Osteocyte (in vitro differentiated cells): ENCODE data around the gene NXT1. TPM values are rescaled to one million over a fixed set of nuclear protein-coding genes. Genes with fewer than 3 reads are reported as not detected.
A peak's percentile ranks its signal among the peaks of the same experiment; 100 is the strongest.

ENCODE experiments used
- DNase-seq: peaks from one replicate; pipeline ENCODE4 v3.0.0; 2021; ENCODE audit warnings: mixed read lengths; ENCODE audit not compliant: unreplicated experiment; ENCODE audit errors: extremely low spot score
- H3K27ac Mint-ChIP-seq: one replicate; pipeline ENCODE4 v1.8.0; 2021; ENCODE audit warnings: mild to moderate bottlenecking, mixed read lengths; ENCODE audit not compliant: unreplicated experiment
- H3K27me3 Mint-ChIP-seq: one replicate; pipeline ENCODE4 v1.8.0; 2021; ENCODE audit warnings: mixed read lengths; ENCODE audit not compliant: unreplicated experiment
- H3K36me3 Mint-ChIP-seq: one replicate; pipeline ENCODE4 v1.8.0; 2021; ENCODE audit warnings: mixed read lengths; ENCODE audit not compliant: unreplicated experiment
- H3K4me1 Mint-ChIP-seq: one replicate; pipeline ENCODE4 v1.8.0; 2021; ENCODE audit warnings: mixed read lengths; ENCODE audit not compliant: unreplicated experiment
- H3K4me3 Mint-ChIP-seq: one replicate; pipeline ENCODE4 v1.8.0; 2021; ENCODE audit warnings: mild to moderate bottlenecking, moderate library complexity, mixed read lengths; ENCODE audit not compliant: unreplicated experiment
- H3K9me3 Mint-ChIP-seq: one replicate; pipeline ENCODE4 v1.8.0; 2021; ENCODE audit warnings: mixed read lengths; ENCODE audit not compliant: unreplicated experiment
- CTCF ChIP-seq: fragments of 200-600 bp; sonication (generic); IDR thresholded peaks from 2 replicates; pipeline ENCODE4 v1.5.0; 2021; ENCODE audit warnings: antibody characterized with exemption, mild to moderate bottlenecking, moderate library complexity
- total RNA-seq: library from RNA; stranded (reverse); gene quantifications from 2 replicates; pipeline ENCODE4 v1.2.1, GENCODE V29; 2021

Gene NXT1
- total RNA-seq, 1 donor from 2014 or later = 12.4 TPM

- peak; percentile 100 for DNase-seq
- TF ChIP-seq CTCF = no peak
- Mint-ChIP-seq H3K9me3 (no peaks in the 10 kb centered on the region), H3K36me3 (peaks cover 19% of the 10 kb centered on the region), H3K27ac (peak within 1 kb of the TSS; percentile 98), H3K27me3 (no peaks in the 10 kb centered on the region), H3K4me1 (peaks cover 57% of the 10 kb centered on the region), H3K4me3 (peak within 1 kb of the TSS; percentile 95)
These were observed 11.1 kb downstream of the NXT1 start, which contains the start of gene GZF1 for GRCh38 chr20:23361476-23362391. GZF1 (plus strand) TSS chr20:23362182; CDS start chr20:23364384, 2,202 bp downstream.

- TF ChIP-seq CTCF = no peak
- Mint-ChIP-seq H3K36me3 (peaks cover 21% of the 10 kb centered on the region), H3K4me3 (peak overlapping the region; percentile 95), H3K27ac (peak overlapping the region; percentile 98), H3K27me3 (no peaks in the 10 kb centered on the region), H3K4me1 (peaks cover 59% of the 10 kb centered on the region), H3K9me3 (no peaks in the 10 kb centered on the region)
- no peak for DNase-seq
These were observed 12.0 kb downstream of the NXT1 start for GRCh38 chr20:23362392-23363256.

GRCh38 chr20:23363257-23363649 lies 12.7 kb downstream of the NXT1 start:
- Mint-ChIP-seq H3K9me3 (no peaks in the 10 kb centered on the region), H3K4me1 (peaks cover 63% of the 10 kb centered on the region), H3K4me3 (peak overlapping the region; percentile 95), H3K27ac (peak overlapping the region; percentile 98), H3K27me3 (no peaks in the 10 kb centered on the region), H3K36me3 (peaks cover 21% of the 10 kb centered on the region)
- no peak for TF ChIP-seq CTCF
- no peak for DNase-seq

- H3K9me3 Mint-ChIP-seq = no peaks in the 10 kb centered on the region
- no peak for TF ChIP-seq CTCF
- no peaks in the 10 kb centered on the region for H3K27me3 Mint-ChIP-seq
- DNase-seq = no peak
- H3K36me3 Mint-ChIP-seq = peaks cover 39% of the 10 kb centered on the region
- no peak overlapping the region for H3K4me3 Mint-ChIP-seq
- no peak overlapping the region for H3K27ac Mint-ChIP-seq
- H3K4me1 Mint-ChIP-seq = peaks cover 68% of the 10 kb centered on the region
These were observed 15.0 kb downstream of the NXT1 start for GRCh38 chr20:23365390-23366165.
